ENCODE results near the gene PELO.

- TF ChIP-seq CTCF (IDR thresholded peaks at IDR 0.05) (no peak), TCF7L2 (IDR thresholded peaks at IDR 0.05; ENCODE audit: low read depth, low read length) (no peak), POLR2AphosphoS5 (IDR thresholded peaks at IDR 0.05; ENCODE audit: low read depth, low read length) (no peak), REST (IDR thresholded peaks at IDR 0.05; ENCODE audit: insufficient read depth in 1 of 2, low read depth in 2 of 2, low read length in 1 of 2) (no peak)
Observed at GRCh38 chr5:52789851-52790250, 2.1 kb downstream of the PELO start.
